ENCODE data around the gene AFM. TPM values are rescaled to one million over a fixed set of nuclear protein-coding genes. Genes with fewer than 3 reads are reported as not detected.

AFM gene
- total RNA-seq, 1 donor from 2014 or later: not detected

DNA sequence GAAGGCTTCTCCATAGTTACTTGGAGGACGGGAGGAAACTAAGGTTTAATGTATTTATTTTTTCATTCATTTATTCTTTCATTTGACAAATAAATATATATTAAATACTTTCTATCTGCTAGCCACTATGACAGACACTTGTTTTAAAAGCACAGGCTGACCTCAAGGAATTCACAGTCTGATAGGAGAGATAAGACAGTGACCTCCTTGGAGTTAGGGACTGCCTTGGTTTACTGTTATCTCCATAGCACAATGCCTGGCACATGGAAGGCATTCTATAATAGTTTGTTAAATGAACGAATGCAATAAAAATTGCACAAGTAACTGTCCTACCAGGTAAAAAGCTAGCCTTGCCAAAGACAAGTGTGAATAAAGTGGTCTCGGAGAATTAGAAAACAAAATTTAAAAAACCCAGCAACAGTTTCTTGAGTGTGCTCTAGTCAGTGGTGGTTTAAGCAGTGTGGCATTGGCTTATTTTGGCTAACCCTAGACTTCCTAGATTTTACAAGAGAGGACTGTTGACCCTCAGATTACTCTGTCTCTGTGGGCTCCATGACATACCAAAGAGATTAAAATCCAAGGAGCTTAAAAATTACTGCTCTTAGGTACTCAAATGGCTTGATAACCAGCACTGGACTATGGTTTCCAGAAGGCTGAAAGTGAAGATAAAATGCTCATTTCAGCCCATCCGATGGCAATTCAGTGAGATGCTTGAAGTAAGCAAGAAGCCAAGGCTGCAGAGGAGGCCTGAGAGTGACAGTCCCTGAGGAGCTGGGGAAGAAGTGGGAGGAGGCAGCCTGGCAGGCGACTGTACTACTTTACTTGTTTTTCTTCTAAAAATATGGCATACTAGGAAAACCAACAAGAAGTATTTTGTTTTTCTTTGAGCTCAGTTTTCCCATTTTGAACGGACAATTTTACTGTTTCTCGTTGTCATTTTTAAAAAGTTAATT, 35.9 kb upstream of the AFM start:
- no peaks in the 10 kb centered on the region for H3K9me3 Mint-ChIP-seq (ENCODE audit: low read depth)
- DNase-seq (ENCODE audit: low spot score): no peak
- no peak overlapping the region for H3K4me3 Mint-ChIP-seq (ENCODE audit: unreplicated experiment)
- no peak overlapping the region for H3K27ac Mint-ChIP-seq (ENCODE audit: unreplicated experiment)
- H3K27me3 Mint-ChIP-seq (ENCODE audit: low read depth): peaks cover 35% of the 10 kb centered on the region
- peaks cover 7% of the 10 kb centered on the region for H3K4me1 Mint-ChIP-seq (ENCODE audit: low read depth)
- no peaks in the 10 kb centered on the region for H3K36me3 Mint-ChIP-seq (ENCODE audit: low read depth)
- TF ChIP-seq, protein P1, sequence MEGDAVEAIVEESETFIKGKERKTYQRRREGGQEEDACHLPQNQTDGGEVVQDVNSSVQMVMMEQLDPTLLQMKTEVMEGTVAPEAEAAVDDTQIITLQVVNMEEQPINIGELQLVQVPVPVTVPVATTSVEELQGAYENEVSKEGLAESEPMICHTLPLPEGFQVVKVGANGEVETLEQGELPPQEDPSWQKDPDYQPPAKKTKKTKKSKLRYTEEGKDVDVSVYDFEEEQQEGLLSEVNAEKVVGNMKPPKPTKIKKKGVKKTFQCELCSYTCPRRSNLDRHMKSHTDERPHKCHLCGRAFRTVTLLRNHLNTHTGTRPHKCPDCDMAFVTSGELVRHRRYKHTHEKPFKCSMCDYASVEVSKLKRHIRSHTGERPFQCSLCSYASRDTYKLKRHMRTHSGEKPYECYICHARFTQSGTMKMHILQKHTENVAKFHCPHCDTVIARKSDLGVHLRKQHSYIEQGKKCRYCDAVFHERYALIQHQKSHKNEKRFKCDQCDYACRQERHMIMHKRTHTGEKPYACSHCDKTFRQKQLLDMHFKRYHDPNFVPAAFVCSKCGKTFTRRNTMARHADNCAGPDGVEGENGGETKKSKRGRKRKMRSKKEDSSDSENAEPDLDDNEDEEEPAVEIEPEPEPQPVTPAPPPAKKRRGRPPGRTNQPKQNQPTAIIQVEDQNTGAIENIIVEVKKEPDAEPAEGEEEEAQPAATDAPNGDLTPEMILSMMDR (IDR thresholded peaks at IDR 0.05): no peak

DNA sequence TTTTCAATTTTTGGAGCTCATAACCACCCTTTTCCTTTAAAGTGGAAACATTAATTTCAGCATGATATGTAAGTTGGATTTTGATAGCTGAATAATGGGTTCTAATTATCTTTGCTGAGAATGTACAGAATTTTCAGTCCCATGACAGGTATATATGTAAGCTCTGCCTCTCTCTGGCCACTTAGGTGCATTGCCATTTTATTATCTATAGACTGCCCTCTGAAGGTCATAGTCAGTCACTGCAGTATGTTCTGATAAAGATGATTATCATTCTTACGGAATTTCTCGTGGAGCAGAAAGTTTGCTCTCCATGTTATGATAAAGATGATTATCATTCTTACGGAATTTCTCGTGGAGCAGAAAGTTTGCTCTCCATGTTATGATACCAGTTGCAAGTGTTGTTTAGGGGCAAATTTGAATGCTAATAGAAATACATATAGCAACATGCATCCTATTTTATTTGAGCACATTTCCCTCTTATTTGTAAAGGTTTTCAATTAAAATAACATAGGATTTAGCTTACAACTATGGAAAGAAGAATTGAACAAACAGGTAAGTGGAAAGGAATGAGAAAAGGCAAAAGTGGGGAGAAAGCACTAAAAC, 35.1 kb upstream of the AFM start:
- peaks cover 9% of the 10 kb centered on the region for H3K4me1 Mint-ChIP-seq (ENCODE audit: low read depth)
- no peak for DNase-seq (ENCODE audit: low spot score)
- peaks cover 31% of the 10 kb centered on the region for H3K27me3 Mint-ChIP-seq (ENCODE audit: low read depth)
- no peaks in the 10 kb centered on the region for H3K9me3 Mint-ChIP-seq (ENCODE audit: low read depth)
- TF ChIP-seq, protein P1 (IDR thresholded peaks at IDR 0.05): peak; percentile 93
- no peaks in the 10 kb centered on the region for H3K36me3 Mint-ChIP-seq (ENCODE audit: low read depth)
- H3K4me3 Mint-ChIP-seq (ENCODE audit: unreplicated experiment): no peak overlapping the region
- no peak overlapping the region for H3K27ac Mint-ChIP-seq (ENCODE audit: unreplicated experiment)

DNA sequence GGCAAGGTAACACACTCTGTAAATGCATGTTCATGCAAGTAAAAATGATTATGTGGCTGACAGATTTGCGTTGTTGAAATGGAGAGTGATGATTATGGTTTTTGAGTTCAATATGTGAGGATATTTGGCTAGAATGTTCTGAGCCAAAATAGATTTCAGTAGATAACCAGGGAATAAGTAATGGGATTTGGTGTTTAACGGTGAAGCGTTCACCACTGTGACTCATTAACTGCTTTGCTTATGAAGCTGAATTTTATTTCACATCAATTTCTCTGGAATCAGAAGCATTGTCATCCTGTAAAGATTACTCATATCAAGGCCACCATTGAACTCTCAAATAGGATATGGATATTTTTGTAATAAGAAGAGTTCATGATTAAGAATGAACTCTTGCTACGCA, 33.9 kb upstream of the AFM start:
- Mint-ChIP-seq H3K27me3 (ENCODE audit: low read depth) (peaks cover 20% of the 10 kb centered on the region), H3K4me1 (ENCODE audit: low read depth) (peaks cover 9% of the 10 kb centered on the region), H3K9me3 (ENCODE audit: low read depth) (no peaks in the 10 kb centered on the region), H3K27ac (ENCODE audit: unreplicated experiment) (no peak overlapping the region), H3K4me3 (ENCODE audit: unreplicated experiment) (no peak overlapping the region), H3K36me3 (ENCODE audit: low read depth) (no peaks in the 10 kb centered on the region)
- no peak for DNase-seq (ENCODE audit: low spot score)
- TF ChIP-seq, protein P1 (IDR thresholded peaks at IDR 0.05): no peak

DNA sequence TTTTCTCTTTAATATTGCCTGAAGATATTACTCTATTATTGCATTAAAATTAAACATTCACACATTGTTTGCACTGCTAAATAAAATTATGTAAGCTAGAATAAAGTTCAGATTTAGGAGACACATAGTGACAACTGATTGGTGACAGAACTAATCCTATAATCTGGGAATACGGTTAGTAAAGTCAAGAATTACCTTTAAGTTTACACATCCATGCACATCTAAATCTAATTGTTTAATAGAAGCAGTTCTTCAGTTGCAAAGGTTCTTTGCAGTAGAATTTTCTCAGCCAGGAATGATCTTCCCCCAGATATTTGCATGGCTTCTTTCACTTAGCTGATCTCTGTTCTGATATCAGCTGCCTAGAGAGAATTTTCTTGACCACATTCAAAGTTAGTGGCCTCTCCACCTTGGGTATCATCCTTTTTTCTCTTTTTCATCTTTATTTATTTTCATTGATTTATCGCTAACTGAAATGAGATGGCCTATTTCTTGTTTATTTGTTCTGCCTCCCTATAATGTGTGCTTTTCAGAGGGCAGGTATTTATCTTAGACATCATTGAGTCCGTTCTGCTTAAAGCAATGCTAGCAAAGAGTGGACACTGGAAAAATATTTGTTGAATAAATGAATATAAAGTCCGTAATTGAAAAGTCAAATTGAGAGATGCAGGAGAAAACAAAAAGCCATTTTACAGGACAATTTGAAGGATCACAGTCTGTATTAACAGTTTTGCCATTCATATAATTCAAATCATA, 32.9 kb upstream of the AFM start:
- TF ChIP-seq, protein P1 (IDR thresholded peaks at IDR 0.05): no peak
- Mint-ChIP-seq H3K36me3 (ENCODE audit: low read depth) (no peaks in the 10 kb centered on the region), H3K4me3 (ENCODE audit: unreplicated experiment) (no peak overlapping the region), H3K9me3 (ENCODE audit: low read depth) (no peaks in the 10 kb centered on the region), H3K27me3 (ENCODE audit: low read depth) (peaks cover 18% of the 10 kb centered on the region), H3K4me1 (ENCODE audit: low read depth) (peaks cover 9% of the 10 kb centered on the region), H3K27ac (ENCODE audit: unreplicated experiment) (no peak overlapping the region)
- no peak for DNase-seq (ENCODE audit: low spot score)

Measured in chondrocyte (in vitro differentiated cells).